Smooth muscle cell (in vitro differentiated cells): ENCODE measurements around the gene PTOV1. TPM values are rescaled to one million over a fixed set of nuclear protein-coding genes. Genes with fewer than 3 reads are reported as not detected.

ENCODE experiments used
- DNase-seq: peaks from one replicate; lab custom pipeline; 2025; ENCODE audit not compliant: unreplicated experiment; lab: John Stamatoyannopoulos, UW
- H2AFZ ChIP-seq: fragments of 200-600 bp; sonication (generic); 2 replicates; pipeline ENCODE4 v1.6.0; 2016; ENCODE audit warnings: antibody characterized with exemption, low read depth, mild to moderate bottlenecking
- H3F3A ChIP-seq: fragments of 200-600 bp; sonication (generic); 2 replicates; pipeline ENCODE4 v1.6.0; 2017; ENCODE audit warnings: antibody characterized with exemption, low read depth
- H3K27ac ChIP-seq: fragments of 200-600 bp; sonication (generic); 2 replicates; pipeline ENCODE4 v1.5.1; 2016; ENCODE audit warnings: low read depth, mild to moderate bottlenecking
- H3K27me3 ChIP-seq: fragments of 200-600 bp; sonication (generic); 2 replicates; pipeline ENCODE4 v1.6.1; 2016; ENCODE audit warnings: low read depth, mild to moderate bottlenecking
- H3K36me3 ChIP-seq: fragments of 200-600 bp; sonication (generic); 2 replicates; pipeline ENCODE4 v1.5.1; 2016; ENCODE audit warnings: low read depth
- H3K4me1 ChIP-seq: fragments of 200-600 bp; sonication (generic); 2 replicates; pipeline ENCODE4 v1.5.1; 2016; ENCODE audit warnings: low read depth
- H3K4me2 ChIP-seq: fragments of 200-600 bp; sonication (generic); 2 replicates; pipeline ENCODE4 v1.6.0; 2016; ENCODE audit warnings: mild to moderate bottlenecking
- H3K4me3 ChIP-seq: fragments of 200-600 bp; sonication (generic); 2 replicates; pipeline ENCODE4 v1.5.1; 2016; ENCODE audit warnings: mild to moderate bottlenecking
- H3K79me2 ChIP-seq: fragments of 200-600 bp; sonication (generic); 2 replicates; pipeline ENCODE4 v1.6.0; 2016; ENCODE audit warnings: low read depth, mild to moderate bottlenecking
- H3K9ac ChIP-seq: fragments of 200-600 bp; sonication (generic); 2 replicates; pipeline ENCODE4 v1.6.0; 2016; ENCODE audit warnings: low read depth
- H3K9me3 ChIP-seq: fragments of 200-600 bp; sonication (generic); replicated peaks from 2 replicates; pipeline ENCODE4 v1.5.1; 2016; ENCODE audit warnings: low read depth
- H4K20me1 ChIP-seq: fragments of 200-600 bp; sonication (generic); 2 replicates; pipeline ENCODE4 v1.6.0; 2016; ENCODE audit warnings: low read depth
- CTCF ChIP-seq: fragments of 200-600 bp; sonication (generic); IDR thresholded peaks from 2 replicates; pipeline ENCODE4 v1.5.1; 2017; ENCODE audit warnings: borderline replicate concordance, mild to moderate bottlenecking, antibody characterized with exemption; ENCODE audit not compliant: insufficient read depth, poor library complexity, severe bottlenecking
- WGBS: methylation state at CpG from one replicate; pipeline ENCODE4 v1.1.7; 2016; ENCODE audit warnings: low lambda C conversion rate; 5-methylcytosine and 5-hydroxymethylcytosine counted together
- polyA plus RNA-seq: library from polyadenylated mRNA; unstranded; fragments of >200 nt; fragmentation: Nextera tagmentation; extraction: Ambion mirVana; gene quantifications from 2 replicates; pipeline ENCODE4 v1.2.1, GENCODE V29; 2016
- total RNA-seq: library from RNA; depleted of rRNA; stranded (reverse); fragments of >200 nt; gene quantifications from 2 replicates; pipeline ENCODE4 v1.2.3, GENCODE V29; 2014

Gene PTOV1
- total and polyA plus RNA-seq, 2 experiments from 2014 or later = 81.0 to 256 TPM

- WGBS = 98% methylated on average over 18 of the region's 18 CpGs
- no peak overlapping the region for H3K4me3 ChIP-seq
- no peaks in the 10 kb centered on the region for H3F3A ChIP-seq
- H3K4me1 ChIP-seq = no peaks in the 10 kb centered on the region
- H3K9me3 ChIP-seq = no peaks in the 10 kb centered on the region
- no peak overlapping the region for H3K4me2 ChIP-seq
- H4K20me1 ChIP-seq = no peaks in the 10 kb centered on the region
- no peak for TF ChIP-seq CTCF
- H3K27ac ChIP-seq = no peak overlapping the region
- no peak overlapping the region for H2AFZ ChIP-seq
- no peak for DNase-seq
- H3K36me3 ChIP-seq = peaks cover 5% of the 10 kb centered on the region
- no peaks in the 10 kb centered on the region for H3K27me3 ChIP-seq
- no peak overlapping the region for H3K9ac ChIP-seq
- no peaks in the 10 kb centered on the region for H3K79me2 ChIP-seq
Measured at GRCh38 chr19:49884109-49884508, 33.1 kb downstream of the PTOV1 start.

GRCh38 chr19:49884760-49885159 is 33.8 kb downstream of the PTOV1 start:
- Histone ChIP-seq H3K4me3 (no peak overlapping the region), H2AFZ (no peak overlapping the region), H3K4me2 (no peak overlapping the region), H3K36me3 (peaks cover 5% of the 10 kb centered on the region), H3K27ac (no peak overlapping the region), H3K27me3 (no peaks in the 10 kb centered on the region), H4K20me1 (no peaks in the 10 kb centered on the region), H3F3A (no peaks in the 10 kb centered on the region), H3K9ac (no peak overlapping the region), H3K79me2 (no peaks in the 10 kb centered on the region), H3K9me3 (no peaks in the 10 kb centered on the region), H3K4me1 (no peaks in the 10 kb centered on the region)
- 90% methylated on average over 3 of the region's 3 CpGs for WGBS
- DNase-seq = no peak
- no peak for TF ChIP-seq CTCF

DNA sequence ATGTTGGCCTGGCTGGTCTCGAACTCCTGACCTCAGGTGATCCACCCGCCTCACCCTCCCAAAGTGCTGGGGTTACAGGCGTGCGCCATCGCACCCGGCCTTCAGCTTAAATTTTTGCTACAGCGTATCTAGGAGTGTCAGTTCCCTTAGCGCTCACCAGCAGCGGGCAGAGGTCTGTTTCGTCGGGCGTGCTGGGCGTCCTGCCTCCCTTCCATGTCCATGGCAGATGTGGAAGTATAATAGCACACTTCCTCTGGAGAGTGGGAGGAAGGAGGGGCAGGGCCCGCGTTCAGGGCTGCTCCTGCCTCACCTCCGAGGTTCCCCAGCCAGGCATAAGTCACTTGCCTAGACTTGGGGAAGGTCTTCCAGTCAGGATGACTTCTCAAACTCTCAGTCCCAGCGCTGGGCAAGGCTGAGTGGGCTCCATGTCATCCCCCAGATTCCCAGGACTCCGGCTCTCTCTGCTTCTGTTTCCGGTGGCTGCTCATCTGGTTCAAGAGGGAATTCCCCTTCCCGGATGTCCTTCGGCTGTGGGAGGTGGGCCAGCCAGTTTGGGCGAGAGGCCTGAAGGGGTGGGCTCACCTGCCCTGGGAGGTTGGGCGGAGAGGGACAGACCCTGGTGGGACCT is 36.2 kb downstream of the PTOV1 start:
- H3K9me3 ChIP-seq = no peaks in the 10 kb centered on the region
- H3F3A ChIP-seq = no peaks in the 10 kb centered on the region
- no peak overlapping the region for H3K9ac ChIP-seq
- no peak for TF ChIP-seq CTCF
- H2AFZ ChIP-seq = no peak overlapping the region
- H3K27me3 ChIP-seq = no peaks in the 10 kb centered on the region
- no peaks in the 10 kb centered on the region for H3K4me1 ChIP-seq
- no peaks in the 10 kb centered on the region for H3K79me2 ChIP-seq
- H3K27ac ChIP-seq = no peak overlapping the region
- H3K4me2 ChIP-seq = no peak overlapping the region
- H3K4me3 ChIP-seq = no peak overlapping the region
- H3K36me3 ChIP-seq = peaks cover 5% of the 10 kb centered on the region
- no peaks in the 10 kb centered on the region for H4K20me1 ChIP-seq
- 95% methylated on average over 23 of the region's 23 CpGs for WGBS
- DNase-seq = no peak
